NCI-H146 (cell line): ENCODE results near the gene CPSF6.

Experiments
- DNase-seq: peaks from one replicate; lab custom pipeline; 2025; lab: John Stamatoyannopoulos, UW

Gene CPSF6

DNA sequence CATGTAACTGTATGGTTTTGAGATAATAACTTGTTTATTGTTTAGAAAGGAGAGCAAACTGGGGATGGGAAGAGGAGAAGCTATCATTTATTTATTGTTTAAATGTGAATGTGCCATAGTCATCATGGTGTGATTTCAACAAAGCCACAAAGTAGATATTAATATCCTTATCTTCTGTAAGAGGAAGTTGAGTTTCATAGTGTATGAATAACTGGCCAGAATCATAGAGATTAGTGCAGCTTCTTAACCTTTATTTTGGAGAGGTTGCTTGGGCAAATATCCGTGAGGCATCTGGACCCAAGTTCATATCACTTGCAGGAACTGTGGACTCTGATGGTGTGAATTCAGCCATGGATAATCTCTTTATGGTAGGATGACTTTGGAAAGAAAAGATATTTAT, 82.0 kb downstream of the CPSF6 start:
- no peak for DNase-seq
